GM12875 (cell line): ENCODE data around the gene SIDT1.

Source experiments
- H3K4me3 ChIP-seq: one replicate; pipeline ENCODE4 v1.5.1; 2011; ENCODE audit warnings: low read depth, low read length, control low read depth
- TF ChIP-seq, protein P1 (sequence below): IDR thresholded peaks from 2 replicates; pipeline ENCODE4 v1.5.1; 2011; ENCODE audit warnings: low read depth, mild to moderate bottlenecking, control low read depth, inconsistent platforms, low read length, moderate library complexity, borderline replicate concordance; ENCODE audit not compliant: insufficient read depth

The SIDT1 gene

DNA sequence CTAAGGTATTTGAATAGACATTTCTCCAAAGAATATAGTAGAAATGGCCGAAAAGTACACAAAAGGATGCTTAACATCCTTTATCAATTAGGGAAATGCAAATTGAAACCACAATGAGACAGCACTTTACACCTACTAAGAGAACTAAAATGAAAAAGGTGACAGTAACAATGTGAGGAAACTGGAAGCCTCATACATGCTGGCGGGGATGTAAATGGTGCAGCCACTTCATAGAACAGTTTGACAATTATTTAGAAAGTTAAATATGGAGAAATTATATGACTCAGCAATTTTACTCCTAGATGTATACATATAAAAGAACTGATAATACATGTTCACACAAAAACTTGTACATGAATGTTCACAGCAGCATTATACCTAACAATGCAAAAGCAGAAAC, 30.8 kb upstream of the SIDT1 start:
- H3K4me3 ChIP-seq = no peak overlapping the region
- TF ChIP-seq, protein P1, sequence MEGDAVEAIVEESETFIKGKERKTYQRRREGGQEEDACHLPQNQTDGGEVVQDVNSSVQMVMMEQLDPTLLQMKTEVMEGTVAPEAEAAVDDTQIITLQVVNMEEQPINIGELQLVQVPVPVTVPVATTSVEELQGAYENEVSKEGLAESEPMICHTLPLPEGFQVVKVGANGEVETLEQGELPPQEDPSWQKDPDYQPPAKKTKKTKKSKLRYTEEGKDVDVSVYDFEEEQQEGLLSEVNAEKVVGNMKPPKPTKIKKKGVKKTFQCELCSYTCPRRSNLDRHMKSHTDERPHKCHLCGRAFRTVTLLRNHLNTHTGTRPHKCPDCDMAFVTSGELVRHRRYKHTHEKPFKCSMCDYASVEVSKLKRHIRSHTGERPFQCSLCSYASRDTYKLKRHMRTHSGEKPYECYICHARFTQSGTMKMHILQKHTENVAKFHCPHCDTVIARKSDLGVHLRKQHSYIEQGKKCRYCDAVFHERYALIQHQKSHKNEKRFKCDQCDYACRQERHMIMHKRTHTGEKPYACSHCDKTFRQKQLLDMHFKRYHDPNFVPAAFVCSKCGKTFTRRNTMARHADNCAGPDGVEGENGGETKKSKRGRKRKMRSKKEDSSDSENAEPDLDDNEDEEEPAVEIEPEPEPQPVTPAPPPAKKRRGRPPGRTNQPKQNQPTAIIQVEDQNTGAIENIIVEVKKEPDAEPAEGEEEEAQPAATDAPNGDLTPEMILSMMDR = no peak

DNA sequence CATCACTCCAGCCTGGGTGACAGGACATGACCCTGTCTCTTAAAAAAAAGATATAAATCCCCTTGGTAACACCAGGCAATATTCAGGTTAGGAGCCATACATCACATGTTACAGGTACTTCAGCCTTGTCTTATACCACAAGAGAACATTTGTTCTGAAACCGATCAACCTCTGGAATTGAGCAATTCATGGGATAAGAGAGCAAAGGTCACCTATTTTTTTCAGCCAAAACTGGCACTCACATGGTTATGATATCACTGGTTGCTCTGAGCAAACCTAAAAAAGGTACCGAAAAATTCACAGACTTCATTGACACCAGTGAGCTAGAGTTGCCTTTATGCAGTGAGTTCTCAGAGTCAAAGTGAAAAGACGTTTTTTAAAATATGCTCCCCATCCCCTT, 26.5 kb upstream of the SIDT1 start:
- H3K4me3 ChIP-seq = no peak overlapping the region
- TF ChIP-seq, protein P1 = no peak

DNA sequence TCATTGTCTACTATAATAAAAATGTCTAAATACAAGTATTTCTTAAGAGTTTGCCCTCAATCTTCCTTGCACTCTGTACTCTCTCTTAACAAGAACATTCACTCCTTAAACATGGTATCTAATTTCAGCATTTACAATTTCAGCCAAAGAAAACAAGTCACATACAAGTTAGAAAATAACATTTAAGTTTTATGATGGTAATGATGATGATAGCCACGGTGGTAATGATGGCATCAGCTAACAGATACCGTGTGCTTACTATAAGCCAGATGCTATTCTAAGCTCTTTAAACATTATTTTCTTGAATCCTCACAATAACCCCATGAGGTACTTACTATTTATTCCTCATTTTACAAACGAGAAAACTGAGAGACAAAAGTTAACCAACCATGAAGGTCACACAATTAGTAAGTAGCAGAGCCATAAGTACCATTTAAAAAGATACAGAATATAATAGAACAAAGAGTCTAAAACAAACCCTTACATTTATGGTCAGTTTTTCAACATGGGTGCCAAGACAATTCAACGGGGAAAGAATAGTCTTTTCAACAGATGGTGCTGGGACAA, 24.8 kb upstream of the SIDT1 start:
- no peak overlapping the region for H3K4me3 ChIP-seq
- TF ChIP-seq, protein P1 = no peak

DNA sequence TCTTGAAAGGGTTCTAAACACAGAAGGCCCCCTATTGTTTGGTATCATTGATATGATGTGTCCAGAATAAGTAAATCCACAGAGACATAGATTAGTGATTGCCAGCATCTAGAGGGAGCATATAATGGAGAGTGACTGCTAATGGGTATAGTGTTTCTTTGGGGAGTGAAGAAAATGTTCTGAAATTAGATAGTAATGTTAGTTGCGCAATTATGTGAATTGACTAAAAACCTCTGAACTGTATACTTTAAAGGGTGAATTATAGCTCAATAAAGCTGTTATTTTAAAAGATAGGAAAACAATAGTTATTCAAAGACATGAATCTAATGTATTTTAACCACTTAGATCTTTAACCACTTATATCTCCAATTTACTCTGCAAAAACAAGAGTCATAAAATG, 23.4 kb upstream of the SIDT1 start:
- no peak overlapping the region for H3K4me3 ChIP-seq
- TF ChIP-seq, protein P1 = no peak

DNA sequence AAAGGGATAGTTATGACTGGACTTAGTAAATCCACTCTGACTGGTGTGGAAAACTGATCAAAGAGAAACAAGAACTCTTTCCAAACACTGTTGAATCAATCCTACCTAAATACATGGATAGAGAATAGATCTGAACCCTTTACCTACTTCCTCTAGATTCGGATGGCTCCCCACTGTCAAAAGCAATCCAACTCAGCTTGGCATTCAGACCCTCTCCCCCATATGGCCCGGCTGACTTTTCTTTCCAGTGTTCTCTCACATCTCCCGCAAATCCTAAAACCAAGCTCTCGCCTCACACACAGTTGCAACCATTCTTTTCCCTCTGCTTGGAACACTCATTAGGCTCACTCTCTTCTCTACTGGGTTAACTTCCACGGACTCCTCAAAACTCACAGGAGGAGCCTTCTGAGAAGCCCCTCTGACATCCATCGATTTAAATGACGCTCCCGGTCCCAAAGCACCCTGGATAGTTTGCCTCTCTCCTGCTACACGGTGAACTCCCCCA, 18.0 kb upstream of the SIDT1 start:
- TF ChIP-seq, protein P1 = no peak

DNA sequence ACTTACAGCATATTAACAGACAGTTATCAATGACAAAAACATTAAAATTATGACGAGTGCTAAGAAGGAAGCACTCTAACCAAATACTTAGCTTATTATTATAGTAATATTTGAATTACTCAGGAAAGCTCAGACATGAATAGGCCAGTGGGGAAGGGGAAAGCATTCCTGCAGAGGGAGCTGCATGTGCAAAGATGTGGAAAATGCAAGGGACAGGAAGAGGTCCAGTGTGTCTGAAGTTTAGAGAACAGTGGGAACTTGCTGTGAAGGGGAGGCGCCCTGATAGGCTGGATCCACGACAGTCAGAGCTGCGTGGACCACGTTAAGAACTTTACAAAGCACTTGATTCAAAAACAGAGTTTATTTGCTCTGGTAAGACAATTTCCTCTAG, 16.2 kb upstream of the SIDT1 start:
- TF ChIP-seq, protein P1 = no peak
- no peak overlapping the region for H3K4me3 ChIP-seq

More for the DNA sequence above, 18.0 kb upstream of the SIDT1 start:
- peak overlapping the region; percentile 95 for H3K4me3 ChIP-seq

DNA sequence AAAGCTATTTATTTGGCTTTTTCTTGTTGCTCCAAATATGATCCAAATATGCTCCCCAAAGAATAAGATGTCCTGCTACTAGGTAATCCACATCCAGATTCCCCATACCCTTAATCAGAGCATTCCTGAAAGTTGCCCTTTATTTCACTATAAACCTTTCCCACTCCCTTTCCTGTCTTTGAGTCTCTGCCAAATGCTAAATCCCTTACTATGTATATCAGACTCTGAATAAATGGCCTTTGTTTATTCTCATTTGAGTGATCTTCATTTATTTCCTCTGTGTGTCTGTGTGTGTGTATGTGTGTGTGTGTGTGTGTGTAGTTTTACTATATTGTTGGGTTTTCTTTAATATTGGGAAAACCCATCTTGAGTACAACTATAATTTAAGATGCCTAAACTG, 10.4 kb upstream of the SIDT1 start:
- H3K4me3 ChIP-seq = no peak overlapping the region
- TF ChIP-seq, protein P1 = no peak
